Mucosa of rectum (tissue), 2 donors: Measurements from ENCODE around the gene SLC16A12.
"Not testable (repeated sequence)": the region's sequence is repeated elsewhere in the genome, so short reads cannot be mapped to it uniquely, and the experiment has no call there.

Source experiments
- H3K27ac ChIP-seq, 2 donors: one replicate each; pipeline ENCODE4 v1.7.0; 2013; ENCODE audit warnings: inconsistent platforms in 2 of 2, low read depth in 2 of 2, low read length in 2 of 2
- H3K27me3 ChIP-seq, 2 donors: one replicate each; pipeline ENCODE4 v1.7.0; 2013; ENCODE audit warnings: low read length in 2 of 2; ENCODE audit not compliant: control insufficient read depth in 2 of 2, insufficient read depth in 2 of 2
- H3K36me3 ChIP-seq, 2 donors: one replicate each; pipeline ENCODE4 v1.7.0; 2013; ENCODE audit warnings: low read length in 2 of 2; ENCODE audit not compliant: control insufficient read depth in 2 of 2, insufficient read depth in 2 of 2
- H3K4me1 ChIP-seq, 2 donors: one replicate each; pipeline ENCODE4 v1.7.0; 2013; ENCODE audit warnings: low read length in 2 of 2, mild to moderate bottlenecking in 1 of 2; ENCODE audit not compliant: control insufficient read depth in 2 of 2, insufficient read depth in 2 of 2
- H3K4me3 ChIP-seq, 2 donors: one replicate each; pipeline ENCODE4 v1.7.0; 2013; ENCODE audit warnings: low read length in 2 of 2
- H3K9ac ChIP-seq, 2 donors: one replicate each; pipeline ENCODE4 v1.7.0; 2013; ENCODE audit warnings: low read length in 2 of 2, low read depth in 1 of 2, mild to moderate bottlenecking in 1 of 2
- H3K9me3 ChIP-seq, 2 donors: one replicate each; pipeline ENCODE4 v1.7.0; 2013; ENCODE audit warnings: low read length in 2 of 2; ENCODE audit not compliant: control insufficient read depth in 2 of 2
- donor health status: healthy.
- donor health status: Normal muscosa, but diverticular disease.

SLC16A12 gene

GRCh38 chr10:89414146-89414878, 121.1 kb downstream of the SLC16A12 start, which contains the start of gene IFIT5:
Gene IFIT5 (plus strand): TSS chr10:89414568. CDS start chr10:89414799, 231 bp downstream.
- H3K9ac ChIP-seq: peak within 1 kb of the TSS; percentile 85 to 88
- H3K4me1 ChIP-seq: peaks cover 10 to 20% of the 10 kb centered on the region in 2 donors
- peak within 1 kb of the TSS; percentile 90 to 93 for H3K27ac ChIP-seq
- no peaks in the 10 kb centered on the region for H3K9me3 ChIP-seq
- H3K36me3 ChIP-seq: peaks cover 0 to 3% of the 10 kb centered on the region in 2 donors
- peak within 1 kb of the TSS; percentile 95 to 96 for H3K4me3 ChIP-seq
- H3K27me3 ChIP-seq: no peaks in the 10 kb centered on the region

GRCh38 chr10:89413398-89413912, 121.9 kb downstream of the SLC16A12 start:
- no peaks in the 10 kb centered on the region for H3K9me3 ChIP-seq
- H3K27ac ChIP-seq: peak overlapping the region in 1 of 2 donors; percentile 93
- no peak overlapping the region for H3K9ac ChIP-seq
- peak overlapping the region; percentile 95 to 96 for H3K4me3 ChIP-seq
- H3K4me1 ChIP-seq: peaks cover 10 to 20% of the 10 kb centered on the region in 2 donors
- peaks cover 0 to 3% of the 10 kb centered on the region in 2 donors for H3K36me3 ChIP-seq
- no peaks in the 10 kb centered on the region for H3K27me3 ChIP-seq

GRCh38 chr10:89412276-89412675, 123.1 kb downstream of the SLC16A12 start:
- not testable (repeated sequence) for H3K9me3 ChIP-seq, H3K27me3 ChIP-seq, H3K4me3 ChIP-seq, H3K27ac ChIP-seq, H3K9ac ChIP-seq, H3K36me3 ChIP-seq
- H3K4me1 ChIP-seq: peaks cover 10 to 17% of the 10 kb centered on the region in 2 donors

- not testable (repeated sequence) for H3K9ac ChIP-seq
Observed at GRCh38 chr10:89411135-89411534, 124.3 kb downstream of the SLC16A12 start.

GRCh38 chr10:89410551-89410950, 124.8 kb downstream of the SLC16A12 start:
- H3K27ac ChIP-seq, H3K36me3 ChIP-seq, H3K4me3 ChIP-seq: not testable (repeated sequence)

More at GRCh38 chr10:89411135-89411534, 124.3 kb downstream of the SLC16A12 start:
- H3K4me3 ChIP-seq, H3K9me3 ChIP-seq, H3K27me3 ChIP-seq, H3K27ac ChIP-seq, H3K36me3 ChIP-seq: not testable (repeated sequence)
- peaks cover 10 to 13% of the 10 kb centered on the region in 2 donors for H3K4me1 ChIP-seq

GRCh38 chr10:89409282-89409681, 126.1 kb downstream of the SLC16A12 start:
- H3K27ac ChIP-seq, H3K9ac ChIP-seq, H3K4me3 ChIP-seq, H3K9me3 ChIP-seq, H3K36me3 ChIP-seq, H3K27me3 ChIP-seq, H3K4me1 ChIP-seq: not testable (repeated sequence)

More at GRCh38 chr10:89410551-89410950, 124.8 kb downstream of the SLC16A12 start:
- H3K4me1 ChIP-seq, H3K27me3 ChIP-seq, H3K9me3 ChIP-seq, H3K9ac ChIP-seq: not testable (repeated sequence)

GRCh38 chr10:89407792-89408191, 127.6 kb downstream of the SLC16A12 start:
- H3K9ac ChIP-seq, H3K4me1 ChIP-seq, H3K9me3 ChIP-seq, H3K27me3 ChIP-seq, H3K36me3 ChIP-seq, H3K27ac ChIP-seq, H3K4me3 ChIP-seq: not testable (repeated sequence)

- H3K27me3 ChIP-seq, H3K4me3 ChIP-seq, H3K36me3 ChIP-seq, H3K9me3 ChIP-seq, H3K4me1 ChIP-seq, H3K27ac ChIP-seq, H3K9ac ChIP-seq: not testable (repeated sequence)
Observed at GRCh38 chr10:89406178-89406577, 129.2 kb downstream of the SLC16A12 start.

GRCh38 chr10:89404104-89405047, 131.0 kb downstream of the SLC16A12 start:
- no peak overlapping the region for H3K27ac ChIP-seq
- H3K27me3 ChIP-seq: no peaks in the 10 kb centered on the region
- H3K9me3 ChIP-seq: no peaks in the 10 kb centered on the region
- peaks cover 0 to 5% of the 10 kb centered on the region in 2 donors for H3K36me3 ChIP-seq
- no peaks in the 10 kb centered on the region for H3K4me1 ChIP-seq
- H3K9ac ChIP-seq: no peak overlapping the region
- no peak overlapping the region for H3K4me3 ChIP-seq

- Histone ChIP-seq H3K9me3 (no peaks in the 10 kb centered on the region), H3K4me1 (no peaks in the 10 kb centered on the region), H3K9ac (no peak overlapping the region), H3K36me3 (peaks cover 0 to 5% of the 10 kb centered on the region in 2 donors), H3K27ac (no peak overlapping the region), H3K4me3 (no peak overlapping the region), H3K27me3 (no peaks in the 10 kb centered on the region)
Observed at GRCh38 chr10:89403043-89403442, 132.4 kb downstream of the SLC16A12 start.
